WTC11 (cell line): ENCODE data around the gene STXBP2. TPM values are rescaled to one million over a fixed set of nuclear protein-coding genes. Genes with fewer than 3 reads are reported as not detected.

Experiments
- ATAC-seq: fragments of 200-7000 bp; cut with Tn5 transposase; 2 replicates; pipeline ENCODE4 v1.10.0; 2021; ENCODE audit warnings: mild to moderate bottlenecking, moderate library complexity
- CTCF ChIA-PET: fragments of 300-600 bp; sonication (Branson Sonifier 250); formaldehyde crosslinking; loops from one replicate; lab custom pipeline; 2021; ENCODE audit warnings: antibody characterized with exemption; lab: Charles Lee
- POLR2A ChIA-PET: fragments of 350-600 bp; sonication (Branson Sonifier 250); formaldehyde crosslinking; loops from one replicate; lab custom pipeline; 2021; ENCODE audit warnings: antibody characterized with exemption; lab: Charles Lee
- DNase-seq: peaks from one replicate; pipeline ENCODE4 v3.0.0; 2021; ENCODE audit warnings: low spot score
- H3K27ac Mint-ChIP-seq: 2 replicates; pipeline ENCODE4 v1.8.0; 2021; ENCODE audit warnings: mixed read lengths
- H3K27me3 Mint-ChIP-seq: 2 replicates; pipeline ENCODE4 v1.8.0; 2021; ENCODE audit warnings: low read depth, mild to moderate bottlenecking, moderate library complexity, mixed read lengths
- H3K36me3 Mint-ChIP-seq: 2 replicates; pipeline ENCODE4 v1.8.0; 2021; ENCODE audit warnings: mixed read lengths
- H3K4me1 Mint-ChIP-seq: 2 replicates; pipeline ENCODE4 v1.8.0; 2022; ENCODE audit warnings: mixed read lengths
- H3K4me3 Mint-ChIP-seq: 2 replicates; pipeline ENCODE4 v1.8.0; 2021; ENCODE audit warnings: mild to moderate bottlenecking, moderate library complexity, mixed read lengths
- H3K9me3 Mint-ChIP-seq: 2 replicates; pipeline ENCODE4 v1.8.0; 2021; ENCODE audit warnings: mixed read lengths
- ATF3 ChIP-seq: sonication (generic); formaldehyde crosslinking; conservative IDR thresholded peaks from 2 replicates; pipeline ENCODE4 v1.8.1; 2022; ENCODE audit warnings: mild to moderate bottlenecking, missing genetic modification reagents
- E2F4 ChIP-seq: sonication (generic); formaldehyde crosslinking; IDR thresholded peaks from 2 replicates; pipeline ENCODE4 v1.8.1; 2022; ENCODE audit warnings: low read depth, mild to moderate bottlenecking, moderate library complexity, missing genetic modification reagents, borderline replicate concordance
- E2F5 ChIP-seq: sonication (generic); formaldehyde crosslinking; IDR thresholded peaks from 2 replicates; pipeline ENCODE4 v1.8.1; 2022; ENCODE audit warnings: mild to moderate bottlenecking, moderate library complexity, missing genetic modification reagents
- FOXP1 ChIP-seq: sonication (generic); formaldehyde crosslinking; IDR thresholded peaks from 2 replicates; pipeline ENCODE4 v1.8.0; 2022; ENCODE audit warnings: missing genetic modification reagents, mild to moderate bottlenecking, moderate library complexity, borderline replicate concordance
- GRHL2 ChIP-seq: fragments of 250-450 bp; sonication (Bioruptor Pico); IDR thresholded peaks from 2 replicates; pipeline ENCODE4 v1.8.0; 2022; ENCODE audit warnings: mild to moderate bottlenecking, moderate library complexity; ENCODE audit not compliant: insufficient replicate concordance, severe bottlenecking
- JAZF1 ChIP-seq: fragments of 250-450 bp; sonication (Bioruptor Pico); IDR thresholded peaks from 2 replicates; pipeline ENCODE4 v1.9.0; 2021; ENCODE audit warnings: moderate library complexity, mild to moderate bottlenecking, inconsistent platforms
- JUN ChIP-seq: sonication (generic); formaldehyde crosslinking; IDR thresholded peaks from 2 replicates; pipeline ENCODE4 v1.8.0; 2023; ENCODE audit warnings: mild to moderate bottlenecking, missing genetic modification reagents
- MYBL2 ChIP-seq: sonication (generic); formaldehyde crosslinking; IDR thresholded peaks from 2 replicates; pipeline ENCODE4 v1.8.1; 2023; ENCODE audit warnings: mild to moderate bottlenecking, moderate library complexity, missing genetic modification reagents
- PRDM15 ChIP-seq: sonication (generic); formaldehyde crosslinking; IDR thresholded peaks from 2 replicates; pipeline ENCODE4 v1.8.0; 2022; ENCODE audit warnings: missing genetic modification reagents
- RORB ChIP-seq: fragments of 250-450 bp; sonication (Bioruptor Pico); IDR thresholded peaks from 2 replicates; pipeline ENCODE4 v1.9.0; 2021; ENCODE audit warnings: mild to moderate bottlenecking
- SMAD3 ChIP-seq: sonication (generic); formaldehyde crosslinking; IDR thresholded peaks from 2 replicates; pipeline ENCODE4 v1.8.0; 2022; ENCODE audit warnings: missing genetic modification reagents, mild to moderate bottlenecking, borderline replicate concordance
- SP1 ChIP-seq: sonication (generic); formaldehyde crosslinking; conservative IDR thresholded peaks from 2 replicates; pipeline ENCODE4 v1.8.1; 2022; ENCODE audit warnings: missing genetic modification reagents
- USF1 ChIP-seq: sonication (generic); formaldehyde crosslinking; IDR thresholded peaks from 2 replicates; pipeline ENCODE4 v1.8.0; 2022; ENCODE audit warnings: mild to moderate bottlenecking, missing genetic modification reagents
- ZBTB21 ChIP-seq: sonication (generic); formaldehyde crosslinking; IDR thresholded peaks from 2 replicates; pipeline ENCODE4 v1.8.1; 2023; ENCODE audit warnings: mild to moderate bottlenecking, missing genetic modification reagents, borderline replicate concordance
- ZNF232 ChIP-seq: sonication (generic); formaldehyde crosslinking; IDR thresholded peaks from 2 replicates; pipeline ENCODE4 v1.8.0; 2022; ENCODE audit warnings: mild to moderate bottlenecking, missing genetic modification reagents
- ZNF281 ChIP-seq: sonication (generic); formaldehyde crosslinking; IDR thresholded peaks from 2 replicates; pipeline ENCODE4 v1.8.0; 2023; ENCODE audit warnings: mild to moderate bottlenecking, missing genetic modification reagents
- ZNF425 ChIP-seq: fragments of 250-450 bp; sonication (Bioruptor Pico); conservative IDR thresholded peaks from 2 replicates; pipeline ENCODE4 v1.9.0; 2021; ENCODE audit warnings: mild to moderate bottlenecking
- ZNF671 ChIP-seq: fragments of 250-450 bp; sonication (Bioruptor Pico); IDR thresholded peaks from 2 replicates; pipeline ENCODE4 v1.8.0; 2021; ENCODE audit warnings: mild to moderate bottlenecking
- total RNA-seq: library from RNA; stranded (reverse); gene quantifications from 3 replicates; pipeline ENCODE4 v1.2.3, GENCODE V29; 2021

The STXBP2 gene
- total RNA-seq, 1 experiment from 2014 or later = 68.9 TPM

- TF ChIP-seq ATF3 (no peak), JAZF1 (CRISPR knock-in tag) (no peak)
Measured at GRCh38 chr19:7689165-7689564, 52.3 kb downstream of the STXBP2 start (continued).

- ATAC-seq (no peak), DNase-seq (no peak)
- no peak overlapping the region for H3K27ac Mint-ChIP-seq
- ChIA-PET CTCF (no interaction called here), POLR2A (no interaction called here)
- peaks cover 4% of the 10 kb centered on the region for H3K4me1 Mint-ChIP-seq
- no peaks in the 10 kb centered on the region; the same call in 1 of the 2 replicates for H3K27me3 Mint-ChIP-seq
- H3K9me3 Mint-ChIP-seq = no peaks in the 10 kb centered on the region
- no peak overlapping the region for H3K4me3 Mint-ChIP-seq
- H3K36me3 Mint-ChIP-seq = no peaks in the 10 kb centered on the region
- TF ChIP-seq ZNF425 (CRISPR knock-in tag) (no peak), SMAD3 (CRISPR knock-in tag) (no peak), JUN (CRISPR knock-in tag) (no peak), E2F4 (CRISPR knock-in tag) (no peak), USF1 (CRISPR knock-in tag) (no peak), PRDM15 (CRISPR knock-in tag) (no peak), RORB (CRISPR knock-in tag) (no peak), GRHL2 (CRISPR knock-in tag) (no peak), MYBL2 (CRISPR knock-in tag) (no peak), FOXP1 (CRISPR knock-in tag) (no peak), ZNF232 (no peak), SP1 (CRISPR knock-in tag) (no peak), ZNF281 (CRISPR knock-in tag) (no peak), E2F5 (CRISPR knock-in tag) (no peak), ZBTB21 (CRISPR knock-in tag) (no peak), ZNF671 (CRISPR knock-in tag) (no peak)
Measured at GRCh38 chr19:7690779-7691258, 53.9 kb downstream of the STXBP2 start.
